GM19372 (cell line): ENCODE results near the gene FHOD1.

Experiments
- ATAC-seq: cut with Tn5 transposase; IDR thresholded peaks from one replicate; pipeline ENCODE4 v1.9.1; 2021; ENCODE audit warnings: mild to moderate bottlenecking, low read depth, moderate library complexity; ENCODE audit not compliant: unreplicated experiment

The FHOD1 gene

DNA sequence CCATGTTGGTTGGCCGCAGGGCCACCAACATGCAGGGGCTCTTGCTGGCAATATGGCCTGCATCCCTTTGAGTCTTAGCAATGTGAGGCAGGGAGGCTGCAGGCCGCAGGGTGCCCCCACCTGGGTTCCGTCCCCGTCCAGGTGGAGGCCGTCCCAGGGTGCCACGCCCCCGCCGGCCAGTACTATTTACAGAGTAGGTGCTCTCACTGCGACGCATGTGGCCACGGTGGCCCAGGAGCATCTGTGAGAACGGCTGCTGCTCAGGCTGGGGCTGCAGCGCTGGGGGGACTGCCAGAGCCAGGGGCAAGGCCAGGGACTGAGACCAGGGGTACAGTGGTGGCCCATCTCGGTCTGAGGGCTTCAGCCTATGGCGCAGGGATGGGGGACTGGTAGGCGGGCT is 67.1 kb downstream of the FHOD1 start:
- no peak for ATAC-seq

DNA sequence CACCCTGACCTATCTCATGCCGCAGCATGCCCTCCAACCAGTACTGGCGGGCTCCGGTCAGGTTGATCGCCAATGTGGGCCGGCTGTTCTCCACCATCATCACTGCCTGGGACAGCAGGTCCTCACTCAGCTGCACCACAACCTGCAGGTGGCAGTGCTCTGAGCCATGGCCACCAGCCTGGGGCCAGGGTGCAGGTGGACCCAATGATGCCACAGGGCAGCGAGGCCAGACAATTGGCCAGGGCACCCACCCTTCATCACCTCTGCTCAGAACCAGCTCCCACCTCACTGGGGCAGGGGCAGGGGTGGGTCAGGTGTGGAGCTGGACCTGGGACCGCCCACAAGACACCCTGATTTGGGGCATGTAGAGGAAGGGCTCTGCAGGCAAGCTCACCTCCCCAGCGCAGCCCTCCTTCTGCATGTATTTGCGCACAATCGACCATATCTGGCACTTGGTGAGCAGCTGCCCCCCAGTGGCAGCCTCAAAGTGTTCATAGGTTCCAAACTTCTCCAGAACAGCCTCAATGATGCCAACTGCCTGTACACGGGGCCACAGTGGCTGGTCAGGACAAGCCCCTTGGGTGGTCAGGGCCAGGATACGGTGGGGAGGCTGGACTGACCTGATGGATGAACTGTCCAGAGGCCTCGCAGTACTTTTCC is 67.7 kb downstream of the FHOD1 start:
- ATAC-seq, result no peak
